ENCODE data around the gene FAM98A. TPM values are rescaled to one million over a fixed set of nuclear protein-coding genes. Genes with fewer than 3 reads are reported as not detected.
A peak's percentile ranks its signal among the peaks of the same experiment; 100 is the strongest.

FAM98A gene
- total and polyA plus RNA-seq, 10 of the 15 experiments (the other 5 are each of a cell fraction or from before 2014, with no cell fraction given) = 29.7 to 231 (median 80.2) TPM

- TF ChIP-seq BACH1 (IDR thresholded peaks at IDR 0.05; ENCODE audit: borderline replicate concordance) (no peak), E2F4 (IDR thresholded peaks at IDR 0.05; ENCODE audit: low read depth, low read length) (no peak), SMARCA5 (IDR thresholded peaks at IDR 0.05) (no peak), TAF1 (IDR thresholded peaks at IDR 0.05; ENCODE audit: borderline replicate concordance, low read depth, low read length) (no peak), BRCA1 (IDR thresholded peaks at IDR 0.05; ENCODE audit: low read depth, low read length) (no peak), JUND (IDR thresholded peaks at IDR 0.05; ENCODE audit: low read depth, low read length) (no peak), CREM (IDR thresholded peaks at IDR 0.05; ENCODE audit: low read depth) (no peak), STAT1 (conservative IDR thresholded peaks at IDR 0.05) (no peak), NKRF (conservative IDR thresholded peaks at IDR 0.05) (no peak), FOS (IDR thresholded peaks at IDR 0.05; ENCODE audit: borderline replicate concordance, extremely low read depth, insufficient read length) (no peak), WRNIP1 (IDR thresholded peaks at IDR 0.05; ENCODE audit: borderline replicate concordance, low read depth, low read length) (no peak), USF1 (IDR thresholded peaks at IDR 0.05; ENCODE audit: borderline replicate concordance, extremely low read length, insufficient read depth, low read depth, low read length) (no peak), ATF3 (IDR thresholded peaks at IDR 0.05; ENCODE audit: borderline replicate concordance, extremely low read depth, low read depth, low read length) (no peak), ZBTB33 (IDR thresholded peaks at IDR 0.05) (no peak), MTA2 (IDR thresholded peaks at IDR 0.05; ENCODE audit: low read depth) (no peak), CHD1 (IDR thresholded peaks at IDR 0.05; ENCODE audit: low read depth, low read length) (no peak), GATAD2B (conservative IDR thresholded peaks at IDR 0.05; ENCODE audit: low read depth) (no peak), CHD2 (IDR thresholded peaks at IDR 0.05; ENCODE audit: borderline replicate concordance, low read depth, low read length) (no peak), BHLHE40 (IDR thresholded peaks at IDR 0.05; ENCODE audit: borderline replicate concordance in 1 of 2, low read depth in 2 of 2, low read length in 1 of 2) (peak in 1 of 2 experiments; percentile 30; a peak in 1 of 4 replicates), JUNB (IDR thresholded peaks at IDR 0.05) (peak; percentile 75), REST (IDR thresholded peaks at IDR 0.05; ENCODE audit: low read depth, low read length) (no peak), RELA (IDR thresholded peaks at IDR 0.05; ENCODE audit: borderline replicate concordance, partially characterized antibody) (no peak)
Measured at GRCh38 chr2:33616873-33617272, 17.8 kb upstream of the FAM98A start (continued).
